ENCODE measurements around the gene PRKN. TPM values are rescaled to one million over a fixed set of nuclear protein-coding genes. Genes with fewer than 3 reads are reported as not detected.
A peak's percentile ranks its signal among the peaks of the same experiment; 100 is the strongest.

The PRKN gene
- total RNA-seq, 1 experiment from 2014 or later: 0.95 TPM

GRCh38 chr6:162184465-162184864, 543.1 kb downstream of the PRKN start:
- DNase-seq (ENCODE audit: low read depth, low spot score): no peak
- in situ Hi-C loops (cut with HindIII; ENCODE audit: low pct_unique_long_range_greater_than_20kb, low sequenced_read_pairs): no loop called here

- no peak for DNase-seq (ENCODE audit: low read depth, low spot score)
- in situ Hi-C loops (cut with HindIII; ENCODE audit: low pct_unique_long_range_greater_than_20kb, low sequenced_read_pairs): no loop called here
Observed at GRCh38 chr6:162181741-162182401, 545.7 kb downstream of the PRKN start.

- in situ Hi-C loops (cut with HindIII; ENCODE audit: low pct_unique_long_range_greater_than_20kb, low sequenced_read_pairs): no loop called here
- no peak for DNase-seq (ENCODE audit: low read depth, low spot score)
Observed at GRCh38 chr6:162181111-162181510, 546.5 kb downstream of the PRKN start.

GRCh38 chr6:162179196-162179951, 548.2 kb downstream of the PRKN start:
- DNase-seq (ENCODE audit: low read depth, low spot score): no peak
- in situ Hi-C loops (cut with HindIII; ENCODE audit: low pct_unique_long_range_greater_than_20kb, low sequenced_read_pairs): no loop called here

GRCh38 chr6:162178666-162179065, 548.9 kb downstream of the PRKN start:
- in situ Hi-C loops (cut with HindIII; ENCODE audit: low pct_unique_long_range_greater_than_20kb, low sequenced_read_pairs): no loop called here
- no peak for DNase-seq (ENCODE audit: low read depth, low spot score)

GRCh38 chr6:162178266-162178665, 549.3 kb downstream of the PRKN start:
- DNase-seq (ENCODE audit: low read depth, low spot score): no peak
- in situ Hi-C loops (cut with HindIII; ENCODE audit: low pct_unique_long_range_greater_than_20kb, low sequenced_read_pairs): no loop called here

GRCh38 chr6:162177746-162178145, 549.8 kb downstream of the PRKN start:
- in situ Hi-C loops (cut with HindIII; ENCODE audit: low pct_unique_long_range_greater_than_20kb, low sequenced_read_pairs): no loop called here
- DNase-seq (ENCODE audit: low read depth, low spot score): peak; percentile 50

GRCh38 chr6:162173466-162173865, 554.1 kb downstream of the PRKN start:
- DNase-seq (ENCODE audit: low read depth, low spot score): peak; percentile 26
- in situ Hi-C loops (cut with HindIII; ENCODE audit: low pct_unique_long_range_greater_than_20kb, low sequenced_read_pairs): no loop called here

- in situ Hi-C loops (cut with HindIII; ENCODE audit: low pct_unique_long_range_greater_than_20kb, low sequenced_read_pairs): no loop called here
- DNase-seq (ENCODE audit: low read depth, low spot score): no peak
Observed at GRCh38 chr6:162165479-162165878, 562.1 kb downstream of the PRKN start.

GRCh38 chr6:162157167-162157870, 570.2 kb downstream of the PRKN start:
- in situ Hi-C loops (cut with HindIII; ENCODE audit: low pct_unique_long_range_greater_than_20kb, low sequenced_read_pairs): no loop called here
- DNase-seq (ENCODE audit: low read depth, low spot score): no peak

GRCh38 chr6:162156146-162156545, 571.4 kb downstream of the PRKN start:
- in situ Hi-C loops (cut with HindIII; ENCODE audit: low pct_unique_long_range_greater_than_20kb, low sequenced_read_pairs): no loop called here

GRCh38 chr6:162154930-162155329, 572.6 kb downstream of the PRKN start:
- DNase-seq (ENCODE audit: low read depth, low spot score): no peak
- in situ Hi-C loops (cut with HindIII; ENCODE audit: low pct_unique_long_range_greater_than_20kb, low sequenced_read_pairs): no loop called here

More at GRCh38 chr6:162156146-162156545, 571.4 kb downstream of the PRKN start:
- no peak for DNase-seq (ENCODE audit: low read depth, low spot score)

- no peak for DNase-seq (ENCODE audit: low read depth, low spot score)
Observed at GRCh38 chr6:162154001-162154400, 573.6 kb downstream of the PRKN start.

GRCh38 chr6:162153120-162153519, 574.4 kb downstream of the PRKN start:
- in situ Hi-C loops (cut with HindIII; ENCODE audit: low pct_unique_long_range_greater_than_20kb, low sequenced_read_pairs): no loop called here
- DNase-seq (ENCODE audit: low read depth, low spot score): no peak

More at GRCh38 chr6:162154001-162154400, 573.6 kb downstream of the PRKN start:
- in situ Hi-C loops (cut with HindIII; ENCODE audit: low pct_unique_long_range_greater_than_20kb, low sequenced_read_pairs): no loop called here

GRCh38 chr6:162151021-162151665, 576.4 kb downstream of the PRKN start:
- in situ Hi-C loops (cut with HindIII; ENCODE audit: low pct_unique_long_range_greater_than_20kb, low sequenced_read_pairs): no loop called here
- no peak for DNase-seq (ENCODE audit: low read depth, low spot score)

- in situ Hi-C loops (cut with HindIII; ENCODE audit: low pct_unique_long_range_greater_than_20kb, low sequenced_read_pairs): no loop called here
- no peak for DNase-seq (ENCODE audit: low read depth, low spot score)
Observed at GRCh38 chr6:162150295-162150694, 577.3 kb downstream of the PRKN start.

GRCh38 chr6:162149786-162150185, 577.8 kb downstream of the PRKN start:
- no peak for DNase-seq (ENCODE audit: low read depth, low spot score)
- in situ Hi-C loops (cut with HindIII; ENCODE audit: low pct_unique_long_range_greater_than_20kb, low sequenced_read_pairs): no loop called here

- in situ Hi-C loops (cut with HindIII; ENCODE audit: low pct_unique_long_range_greater_than_20kb, low sequenced_read_pairs): no loop called here
Observed at GRCh38 chr6:162147805-162148204, 579.8 kb downstream of the PRKN start.

More at GRCh38 chr6:162147805-162148204, 579.8 kb downstream of the PRKN start:
- DNase-seq (ENCODE audit: low read depth, low spot score): no peak
